Measurements from ENCODE around the gene WNT3A. TPM values are rescaled to one million over a fixed set of nuclear protein-coding genes. Genes with fewer than 3 reads are reported as not detected.

Gene WNT3A
- total RNA-seq, 4 donors from 2014 or later: not detected

- no peak for TF ChIP-seq POLR2A (IDR thresholded peaks at IDR 0.05; ENCODE audit: low read depth)
- no peak for TF ChIP-seq CTCF (IDR thresholded peaks at IDR 0.05)
- TF ChIP-seq EP300 (IDR thresholded peaks at IDR 0.05): no peak
- no peak for TF ChIP-seq POLR2AphosphoS5 (IDR thresholded peaks at IDR 0.05)
- H3K4me3 ChIP-seq: no peak overlapping the region
- H3K27ac ChIP-seq (replicated peaks in 1 of 4): no peak overlapping the region
- H3K27me3 ChIP-seq: peaks cover 0 to 30% (median 0%) of the 10 kb centered on the region in 4 donors
- intact Hi-C loops (cut with DNase I): loop anchor here (10.0 kb wide), 1 partner anchor 510 kb away; the partner anchor contains the start of gene ZNF678
- no peaks in the 10 kb centered on the region for H3K9me3 ChIP-seq
- WGBS: 48% methylated on average over 16 of the region's 18 CpGs
- no peaks in the 10 kb centered on the region for H3K36me3 ChIP-seq
- H3K4me1 ChIP-seq: peaks cover 0 to 4% (median 0%) of the 10 kb centered on the region in 4 donors
- DNase-seq (ENCODE audit: extremely low spot score): no peak
Measured at GRCh38 chr1:228074954-228075730, 68.3 kb downstream of the WNT3A start.

- 75% methylated on average over 7 of the region's 9 CpGs for WGBS
- no peak for DNase-seq (ENCODE audit: extremely low spot score)
- H3K4me3 ChIP-seq: no peak overlapping the region
- peaks cover 0 to 23% (median 0%) of the 10 kb centered on the region in 4 donors for H3K27me3 ChIP-seq
- H3K27ac ChIP-seq (replicated peaks in 1 of 4): no peak overlapping the region
- no peaks in the 10 kb centered on the region for H3K9me3 ChIP-seq
- H3K36me3 ChIP-seq: no peaks in the 10 kb centered on the region
- intact Hi-C loops (cut with DNase I): loop anchor here (10.0 kb wide), 1 partner anchor 511 kb away; the partner anchor contains the start of gene ZNF678
- TF ChIP-seq POLR2AphosphoS5 (IDR thresholded peaks at IDR 0.05) (no peak), POLR2A (IDR thresholded peaks at IDR 0.05; ENCODE audit: low read depth) (no peak), EP300 (IDR thresholded peaks at IDR 0.05) (no peak), CTCF (IDR thresholded peaks at IDR 0.05) (no peak)
- H3K4me1 ChIP-seq: peaks cover 0 to 11% (median 3%) of the 10 kb centered on the region in 4 donors
Measured at GRCh38 chr1:228075801-228076271, 69.0 kb downstream of the WNT3A start.

- Histone ChIP-seq H3K4me1 (peaks cover 9 to 21% (median 14%) of the 10 kb centered on the region in 4 donors), H3K36me3 (no peaks in the 10 kb centered on the region), H3K9me3 (no peaks in the 10 kb centered on the region), H3K27ac (replicated peaks in 1 of 4) (no peak overlapping the region), H3K4me3 (no peak overlapping the region), H3K27me3 (peaks cover 0 to 13% (median 0%) of the 10 kb centered on the region in 4 donors)
- 73% methylated on average over 9 of the region's 9 CpGs for WGBS
- no peak for DNase-seq (ENCODE audit: extremely low spot score)
- intact Hi-C loops (cut with DNase I): loop anchor here (10.0 kb wide), 1 partner anchor 512 kb away; the partner anchor contains the start of gene ZNF678
- TF ChIP-seq CTCF (IDR thresholded peaks at IDR 0.05): no peak
- no peak for TF ChIP-seq EP300 (IDR thresholded peaks at IDR 0.05)
- TF ChIP-seq POLR2AphosphoS5 (IDR thresholded peaks at IDR 0.05): no peak
- no peak for TF ChIP-seq POLR2A (IDR thresholded peaks at IDR 0.05; ENCODE audit: low read depth)
Measured at GRCh38 chr1:228076796-228077430, 70.1 kb downstream of the WNT3A start.

- no peaks in the 10 kb centered on the region for H3K9me3 ChIP-seq
- no peak for TF ChIP-seq POLR2AphosphoS5 (IDR thresholded peaks at IDR 0.05)
- TF ChIP-seq POLR2A (IDR thresholded peaks at IDR 0.05; ENCODE audit: low read depth): no peak
- TF ChIP-seq CTCF (IDR thresholded peaks at IDR 0.05): no peak
- TF ChIP-seq EP300 (IDR thresholded peaks at IDR 0.05): no peak
- intact Hi-C loops (cut with DNase I): loop anchor here (10.0 kb wide), 1 partner anchor 513 kb away; the partner anchor contains the start of gene ZNF678
- H3K4me3 ChIP-seq: no peak overlapping the region
- no peak for DNase-seq (ENCODE audit: extremely low spot score)
- H3K27me3 ChIP-seq: peaks cover 0 to 8% (median 0%) of the 10 kb centered on the region in 4 donors
- no peaks in the 10 kb centered on the region for H3K36me3 ChIP-seq
- H3K27ac ChIP-seq (replicated peaks in 1 of 4): no peak overlapping the region
- WGBS: 63% methylated on average over 9 of the region's 10 CpGs
- peaks cover 9 to 24% (median 15%) of the 10 kb centered on the region in 4 donors for H3K4me1 ChIP-seq
Measured at GRCh38 chr1:228077565-228078330, 71.0 kb downstream of the WNT3A start.
